HEK293T (cell line): ENCODE results near the gene SOST.

Source experiments
- CTCF ChIA-PET: fragments of 350-600 bp; formaldehyde crosslinking; extraction: SDS; loops from one replicate; lab custom pipeline; 2021; ENCODE audit warnings: antibody characterized with exemption, inconsistent platforms; lab: Yijun Ruan, JAX
- POLR2A ChIA-PET: fragments of 350-600 bp; formaldehyde crosslinking; extraction: SDS; loops from one replicate; lab custom pipeline; 2020; ENCODE audit warnings: antibody characterized with exemption, inconsistent platforms; lab: Yijun Ruan, JAX
- DNase-seq: peaks from one replicate; pipeline ENCODE4 v3.0.0; 2012; ENCODE audit warnings: mixed read lengths; ENCODE audit errors: extremely low spot score
- ARNT ChIP-seq: fragments of 450-650 bp; IDR thresholded peaks from 2 replicates; pipeline ENCODE4 v1.6.1; 2017; ENCODE audit warnings: mild to moderate bottlenecking
- BHLHE40 ChIP-seq: fragments of 450-650 bp; IDR thresholded peaks from 2 replicates; pipeline ENCODE4 v1.6.1; 2016; ENCODE audit warnings: mild to moderate bottlenecking, moderate library complexity, borderline replicate concordance
- CTBP1 ChIP-seq: fragments of 450-650 bp; IDR thresholded peaks from 2 replicates; pipeline ENCODE4 v1.6.1; 2016; ENCODE audit warnings: borderline replicate concordance
- ELF4 ChIP-seq: fragments of 450-650 bp; IDR thresholded peaks from 2 replicates; pipeline ENCODE4 v1.6.1; 2017; ENCODE audit warnings: antibody characterized with exemption
- FOXA1 ChIP-seq: fragments of 450-650 bp; IDR thresholded peaks from 2 replicates; pipeline ENCODE4 v1.6.1; 2016; ENCODE audit warnings: mild to moderate bottlenecking
- FOXK2 ChIP-seq: fragments of 450-650 bp; IDR thresholded peaks from 2 replicates; pipeline ENCODE4 v1.6.1; 2016; ENCODE audit warnings: mild to moderate bottlenecking
- FOXM1 ChIP-seq: fragments of 450-650 bp; IDR thresholded peaks from 2 replicates; pipeline ENCODE4 v1.6.1; 2017; ENCODE audit warnings: mild to moderate bottlenecking, borderline replicate concordance
- HDGF ChIP-seq: fragments of 450-650 bp; IDR thresholded peaks from 2 replicates; pipeline ENCODE4 v1.6.1; 2017; ENCODE audit warnings: antibody characterized with exemption, borderline replicate concordance
- L3MBTL2 ChIP-seq: fragments of 450-650 bp; conservative IDR thresholded peaks from 2 replicates; pipeline ENCODE4 v1.6.1; 2016; ENCODE audit warnings: mild to moderate bottlenecking
- LEF1 ChIP-seq: fragments of 450-650 bp; IDR thresholded peaks from 2 replicates; pipeline ENCODE4 v1.6.1; 2017; ENCODE audit warnings: mild to moderate bottlenecking, borderline replicate concordance
- NFRKB ChIP-seq: fragments of 450-650 bp; IDR thresholded peaks from 2 replicates; pipeline ENCODE4 v1.6.1; 2016; ENCODE audit warnings: mild to moderate bottlenecking, moderate library complexity
- PKNOX1 ChIP-seq: fragments of 450-650 bp; IDR thresholded peaks from 2 replicates; pipeline ENCODE4 v1.6.1; 2016
- SP1 ChIP-seq: fragments of 450-650 bp; IDR thresholded peaks from 2 replicates; pipeline ENCODE4 v1.6.1; 2017
- SUZ12 ChIP-seq: fragments of 450-650 bp; IDR thresholded peaks from 2 replicates; pipeline ENCODE4 v1.6.1; 2016; ENCODE audit warnings: mild to moderate bottlenecking
- TARDBP ChIP-seq: fragments of 450-650 bp; IDR thresholded peaks from 2 replicates; pipeline ENCODE4 v1.6.1; 2016
- ZNF384 ChIP-seq: fragments of 450-650 bp; IDR thresholded peaks from 2 replicates; pipeline ENCODE4 v1.6.1; 2016

Gene SOST

GRCh38 chr17:43741636-43742035 lies 17.0 kb downstream of the SOST start:
- ChIA-PET POLR2A (no interaction called here), CTCF (interaction anchor here (0.8 to 1.1 kb wide), 2 partner anchors 28 to 68 kb away, joined by 3 to 4 read pairs; no protein-coding TSS in a partner anchor)
- DNase-seq = no peak
- TF ChIP-seq ELF4 (no peak), HDGF (no peak), FOXK2 (no peak), FOXA1 (no peak), ZNF384 (no peak), NFRKB (no peak), CTBP1 (no peak), TARDBP (no peak), PKNOX1 (no peak), FOXM1 (no peak), SUZ12 (no peak), LEF1 (no peak), BHLHE40 (no peak), L3MBTL2 (no peak), ARNT (no peak)

DNA sequence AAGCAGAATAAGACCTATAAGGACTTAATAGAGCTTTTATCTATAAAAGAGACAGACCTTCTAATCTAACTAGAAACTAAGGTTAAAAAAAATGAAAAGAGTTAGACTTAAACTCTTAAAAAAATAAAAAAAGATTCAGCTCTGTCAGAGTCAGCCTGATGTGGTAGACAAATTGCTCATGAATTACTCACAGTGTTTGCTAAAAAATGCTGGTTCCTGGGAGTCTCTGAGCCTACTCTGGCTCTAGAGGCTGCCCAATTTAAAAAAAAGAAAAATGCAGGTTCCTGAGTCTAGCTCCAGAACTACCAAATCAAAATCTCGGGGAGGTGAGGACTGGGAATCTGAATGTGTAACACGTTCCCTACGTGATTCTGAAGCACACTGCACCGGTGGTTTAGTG lies 18.1 kb downstream of the SOST start:
- CTCF ChIA-PET = interaction anchor here (0.6 to 1.2 kb wide), 2 partner anchors 20 to 26 kb away, joined by 5 to 6 read pairs; no protein-coding TSS in a partner anchor

DNA sequence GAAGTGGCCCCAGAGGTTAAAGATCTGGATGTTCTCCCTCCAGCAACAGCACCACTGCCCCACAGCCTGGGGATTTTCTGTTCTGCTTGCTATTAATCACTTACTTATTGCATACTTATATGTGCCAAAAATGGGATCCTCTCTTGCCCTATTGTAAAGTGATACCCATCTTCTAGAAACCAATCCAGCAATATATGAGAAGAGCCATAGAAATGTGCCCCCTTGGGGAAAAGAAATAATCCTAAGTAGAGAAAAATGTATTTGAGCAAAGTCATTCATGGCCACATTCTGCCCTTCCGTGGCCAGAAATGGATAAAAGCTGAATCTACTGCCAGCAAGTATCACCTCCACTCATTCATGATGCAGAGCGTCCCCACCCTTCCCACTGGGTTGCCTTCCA lies 20.9 kb downstream of the SOST start:
- no peak for DNase-seq
- POLR2A ChIA-PET = no interaction called here
- no peak for TF ChIP-seq FOXM1
- no peak for TF ChIP-seq BHLHE40
- TF ChIP-seq FOXK2 = no peak
- TF ChIP-seq SP1 = no peak
- no peak for TF ChIP-seq SUZ12
- no peak for TF ChIP-seq L3MBTL2
- no peak for TF ChIP-seq FOXA1
- TF ChIP-seq PKNOX1 = no peak
- TF ChIP-seq NFRKB = no peak
- no peak for TF ChIP-seq ARNT
- no peak for TF ChIP-seq CTBP1
- TF ChIP-seq ZNF384 = no peak
- TF ChIP-seq ELF4 = no peak
- TF ChIP-seq TARDBP = no peak
- TF ChIP-seq HDGF = no peak
- TF ChIP-seq LEF1 = no peak
- CTCF ChIA-PET = interaction anchor here (1.4 kb wide), 1 partner anchor 43 kb away, joined by 3 read pairs; no protein-coding TSS in a partner anchor

More for the DNA sequence above, 18.1 kb downstream of the SOST start:
- POLR2A ChIA-PET = no interaction called here
- TF ChIP-seq BHLHE40 (no peak), HDGF (no peak), CTBP1 (no peak), SP1 (no peak), L3MBTL2 (no peak), LEF1 (no peak), FOXM1 (no peak), ZNF384 (no peak), FOXK2 (no peak)
- no peak for DNase-seq

GRCh38 chr17:43736389-43736788 lies 22.2 kb downstream of the SOST start:
- ChIA-PET CTCF (interaction anchor here (0.6 to 0.9 kb wide), 2 partner anchors 29 to 115 kb away, joined by 3 to 5 read pairs; no protein-coding TSS in a partner anchor), POLR2A (no interaction called here)
- TF ChIP-seq L3MBTL2 (no peak), TARDBP (no peak), LEF1 (no peak), NFRKB (no peak), SUZ12 (no peak), FOXK2 (no peak), FOXA1 (no peak), ELF4 (no peak), SP1 (no peak), ZNF384 (no peak), CTBP1 (no peak), HDGF (no peak), BHLHE40 (no peak), PKNOX1 (no peak)
- no peak for DNase-seq

DNA sequence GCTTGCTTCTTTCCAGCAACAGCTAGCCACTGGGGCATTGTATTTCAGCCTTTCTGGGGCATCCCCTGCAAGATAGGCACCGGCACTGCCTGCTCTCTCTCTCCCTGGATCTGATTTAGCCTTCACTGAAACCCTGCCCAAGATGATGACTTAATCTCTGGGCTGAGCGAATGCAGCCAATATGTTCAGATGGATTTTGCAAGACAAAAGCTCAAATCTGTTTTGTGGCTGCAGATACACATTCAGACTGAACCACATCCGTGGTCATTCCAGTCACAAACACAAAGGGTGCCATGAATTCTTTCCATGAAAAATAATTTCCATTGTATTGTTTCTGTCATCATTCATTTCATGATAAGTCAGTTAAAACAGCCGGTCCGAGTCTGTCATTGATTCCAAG lies 24.2 kb downstream of the SOST start:
- POLR2A ChIA-PET = no interaction called here
- CTCF ChIA-PET = interaction anchor here (1.3 kb wide), 1 partner anchor 21 kb away, joined by 3 read pairs; no protein-coding TSS in a partner anchor
- no peak for DNase-seq

GRCh38 chr17:43733956-43734355 lies 24.6 kb downstream of the SOST start:
- CTCF ChIA-PET = interaction anchor here (0.6 to 1.3 kb wide), 2 partner anchors 20 to 30 kb away, joined by 3 read pairs; no protein-coding TSS in a partner anchor
- DNase-seq = no peak
- TF ChIP-seq ZNF384 = no peak
- TF ChIP-seq HDGF = no peak
- TF ChIP-seq TARDBP = no peak
- TF ChIP-seq CTBP1 = no peak
- no peak for TF ChIP-seq LEF1
- no peak for TF ChIP-seq ARNT
- no peak for TF ChIP-seq ELF4
- TF ChIP-seq FOXK2 = no peak
- no peak for TF ChIP-seq SP1
- no peak for TF ChIP-seq NFRKB
- TF ChIP-seq PKNOX1 = no peak
- TF ChIP-seq FOXM1 = no peak
- no peak for TF ChIP-seq L3MBTL2
- no peak for TF ChIP-seq BHLHE40
- no peak for TF ChIP-seq SUZ12
- POLR2A ChIA-PET = no interaction called here

More for the DNA sequence above, 24.2 kb downstream of the SOST start:
- TF ChIP-seq FOXK2 (no peak), L3MBTL2 (no peak), SP1 (no peak)
